ENCODE measurements around the gene SPRING1.

The SPRING1 gene

GRCh38 chr12:116739381-116739887 is 1.6 kb upstream of the SPRING1 start:
- no peak for DNase-seq

GRCh38 chr12:116736962-116737773 is 701 bp downstream of the SPRING1 start:
- DNase-seq: no peak

- DNase-seq: no peak
Observed at GRCh38 chr12:116735951-116736599, 1.8 kb downstream of the SPRING1 start.

- DNase-seq: no peak
Observed at GRCh38 chr12:116735084-116735483, 2.8 kb downstream of the SPRING1 start.

- DNase-seq: no peak
Observed at GRCh38 chr12:116734156-116734768, 3.6 kb downstream of the SPRING1 start.

- DNase-seq: no peak
Observed at GRCh38 chr12:116731801-116732200, 6.1 kb downstream of the SPRING1 start.

GRCh38 chr12:116727891-116728290 is 10.0 kb downstream of the SPRING1 start:
- DNase-seq: no peak

- no peak for DNase-seq
Observed at GRCh38 chr12:116727261-116727660, 10.6 kb downstream of the SPRING1 start.

GRCh38 chr12:116726694-116727093 is 11.2 kb downstream of the SPRING1 start:
- no peak for DNase-seq

GRCh38 chr12:116722245-116722644 is 15.6 kb downstream of the SPRING1 start:
- DNase-seq: no peak

GRCh38 chr12:116719731-116720528 is 17.9 kb downstream of the SPRING1 start:
- DNase-seq: no peak

GRCh38 chr12:116718655-116719454 is 19.0 kb downstream of the SPRING1 start:
- DNase-seq: no peak

- no peak for DNase-seq
Observed at GRCh38 chr12:116717466-116718437, 20.1 kb downstream of the SPRING1 start.

- no peak for DNase-seq
Observed at GRCh38 chr12:116714175-116714574, 23.7 kb downstream of the SPRING1 start.

GRCh38 chr12:116713527-116713926 is 24.3 kb downstream of the SPRING1 start:
- DNase-seq: no peak

GRCh38 chr12:116712458-116713303 is 25.2 kb downstream of the SPRING1 start:
- DNase-seq: no peak

- DNase-seq: no peak
Observed at GRCh38 chr12:116710370-116711150, 27.3 kb downstream of the SPRING1 start.

- no peak for DNase-seq
Observed at GRCh38 chr12:116709768-116710167, 28.1 kb downstream of the SPRING1 start.

Measured in effector CD4-positive, alpha-beta T cell (primary cell).